Gastroesophageal sphincter (tissue), 3 donors: ENCODE measurements around the gene ACAT1.

Experiments
- CTCF ChIP-seq, 4 experiments: fragments of 200-600 bp in 2 of 4; fragments of 450-650 bp in 2 of 4; sonication (generic) in 1 of 4; IDR thresholded peaks; one replicate each; pipeline ENCODE4 v1.5.1; 2017 to 2019; ENCODE audit warnings: antibody characterized with exemption in 4 of 4, mild to moderate bottlenecking in 2 of 4, moderate library complexity in 2 of 4
- EP300 ChIP-seq: sonication (generic); formaldehyde crosslinking; IDR thresholded peaks from one replicate; pipeline ENCODE4 v1.6.1; 2017; ENCODE audit warnings: antibody characterized with exemption, mild to moderate bottlenecking

GRCh38 chr11:108154591-108154990 lies 33.2 kb downstream of the ACAT1 start:
- TF ChIP-seq CTCF (IDR thresholded peaks at IDR 0.05), result no peak
- TF ChIP-seq EP300, result no peak
